Stimulated activated CD4-positive, alpha-beta T cell treated with anti-CD3 and anti-CD28 coated beads, Interleukin-4, amount 100 ng/mL, for 1 hour (primary cell): ENCODE results near the gene ITGA4.

Experiments
- DNase-seq: peaks from one replicate; pipeline ENCODE4 v3.0.0-alpha.2; 2020

The ITGA4 gene

GRCh38 chr2:181459621-181460021, 2.4 kb downstream of the ITGA4 start:
- no peak for DNase-seq

- DNase-seq, result no peak
Measured at GRCh38 chr2:181461056-181461997, 4.1 kb downstream of the ITGA4 start.

DNA sequence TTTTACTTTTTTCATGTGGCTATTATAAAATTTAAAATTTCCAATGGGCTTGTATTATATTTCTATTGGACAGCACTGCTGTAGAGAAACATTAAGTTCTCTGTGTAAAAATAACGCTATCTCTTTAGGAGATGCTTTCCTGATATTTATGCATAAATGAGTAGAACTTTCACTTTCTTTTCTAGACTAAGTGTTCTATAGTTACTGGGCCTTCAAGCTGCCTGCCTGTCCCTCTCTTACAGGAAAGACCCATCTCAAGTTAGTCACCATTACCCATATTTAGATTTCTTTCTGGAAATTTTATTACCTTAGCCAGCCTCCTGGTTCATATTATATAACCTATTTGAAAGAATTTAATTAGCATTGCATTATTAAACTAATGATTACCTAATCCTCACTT, 4.8 kb downstream of the ITGA4 start:
- no peak for DNase-seq

GRCh38 chr2:181463588-181463987, 6.4 kb downstream of the ITGA4 start:
- no peak for DNase-seq

- DNase-seq, result no peak
Measured at GRCh38 chr2:181464966-181465365, 7.8 kb downstream of the ITGA4 start.

DNA sequence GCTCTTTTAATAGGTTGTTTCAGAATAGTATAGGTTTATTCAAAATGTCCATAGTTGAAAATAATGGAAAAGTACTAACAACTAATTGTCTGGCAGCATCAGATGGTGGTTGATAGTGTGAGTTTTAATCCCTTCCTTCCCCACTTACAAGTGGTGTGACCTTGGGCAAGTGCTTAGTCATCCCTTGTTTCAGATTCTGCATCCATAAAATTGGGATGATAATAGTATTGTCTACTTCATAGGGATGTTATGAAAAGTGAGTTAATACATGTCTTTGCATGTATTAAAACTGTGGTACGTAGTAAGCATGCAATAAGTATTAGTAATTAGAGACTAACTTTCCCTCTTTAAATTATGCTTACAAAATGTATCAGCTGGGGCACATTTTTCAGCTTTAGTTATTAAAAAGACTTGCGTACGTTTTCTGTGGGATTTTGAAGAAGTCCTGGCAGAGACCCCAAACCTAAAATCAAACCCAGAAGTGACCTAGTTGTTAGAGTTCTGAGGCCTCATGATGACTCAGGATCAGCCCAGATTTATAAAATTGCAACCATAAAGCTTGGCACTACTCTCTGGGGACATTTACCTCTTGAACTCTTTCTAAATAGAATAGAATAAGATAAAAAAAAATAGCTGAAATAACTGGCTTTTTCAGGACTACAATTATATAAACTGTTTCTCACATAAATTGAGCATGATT, 8.6 kb downstream of the ITGA4 start:
- no peak for DNase-seq

GRCh38 chr2:181466661-181467576, 9.7 kb downstream of the ITGA4 start:
- peak; percentile 82 for DNase-seq

GRCh38 chr2:181467966-181468707, 11.0 kb downstream of the ITGA4 start:
- DNase-seq, result no peak

DNA sequence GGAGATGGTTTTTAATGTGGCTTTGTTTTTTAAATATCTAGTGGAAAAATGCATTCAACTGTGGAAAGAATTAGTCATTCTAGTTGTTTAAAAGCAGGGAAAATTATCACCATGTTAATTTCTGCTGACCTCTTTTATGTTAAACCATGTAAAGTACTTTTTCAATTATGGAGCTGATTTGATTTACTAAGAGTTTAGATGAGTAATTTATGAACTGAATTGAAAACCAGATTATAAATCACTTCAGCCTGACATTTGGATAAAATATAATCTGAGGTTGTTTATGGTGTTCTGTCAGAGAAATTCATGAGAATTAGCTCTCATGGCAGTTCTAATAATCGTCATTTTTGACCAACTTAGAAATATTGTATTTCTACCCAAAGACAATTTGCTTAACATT, 11.6 kb downstream of the ITGA4 start:
- DNase-seq, result no peak

DNA sequence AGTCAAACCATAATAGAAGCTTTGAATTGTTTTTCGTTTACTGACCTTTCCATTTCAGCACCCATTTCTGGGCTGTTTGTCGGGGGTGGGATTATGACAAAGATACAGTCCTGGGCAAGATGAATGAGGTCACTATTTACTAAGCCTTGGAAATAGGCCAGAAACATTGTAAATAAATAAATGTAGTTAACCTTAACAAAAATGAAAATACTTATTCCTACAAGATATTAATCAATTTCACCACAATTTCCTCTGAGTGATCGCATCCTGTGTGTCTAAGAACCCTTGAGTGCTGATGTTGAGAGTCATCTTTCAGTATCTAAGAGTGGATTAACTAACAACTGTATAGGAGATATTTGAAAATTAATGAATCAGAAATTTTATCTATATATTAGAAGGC, 14.0 kb downstream of the ITGA4 start:
- no peak for DNase-seq

DNA sequence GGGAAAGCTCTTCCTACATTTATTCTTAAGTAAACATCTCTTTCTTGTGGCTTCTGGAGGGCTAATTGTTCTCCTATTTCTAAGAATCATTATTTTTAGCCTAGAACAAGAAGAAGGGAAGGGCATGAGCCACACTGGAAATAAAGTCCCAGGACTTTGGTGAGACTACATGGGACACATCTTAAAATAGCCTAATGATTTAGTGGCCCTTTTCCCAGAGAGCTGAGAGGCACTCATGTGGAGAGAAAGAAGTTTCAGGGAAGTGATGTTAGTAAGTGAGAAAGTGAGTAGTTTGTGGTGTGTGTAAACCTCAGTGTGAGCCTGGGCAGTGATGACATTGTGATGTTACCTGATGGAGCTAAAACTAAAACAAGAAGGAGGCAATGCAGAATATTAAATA, 14.6 kb downstream of the ITGA4 start:
- no peak for DNase-seq

DNA sequence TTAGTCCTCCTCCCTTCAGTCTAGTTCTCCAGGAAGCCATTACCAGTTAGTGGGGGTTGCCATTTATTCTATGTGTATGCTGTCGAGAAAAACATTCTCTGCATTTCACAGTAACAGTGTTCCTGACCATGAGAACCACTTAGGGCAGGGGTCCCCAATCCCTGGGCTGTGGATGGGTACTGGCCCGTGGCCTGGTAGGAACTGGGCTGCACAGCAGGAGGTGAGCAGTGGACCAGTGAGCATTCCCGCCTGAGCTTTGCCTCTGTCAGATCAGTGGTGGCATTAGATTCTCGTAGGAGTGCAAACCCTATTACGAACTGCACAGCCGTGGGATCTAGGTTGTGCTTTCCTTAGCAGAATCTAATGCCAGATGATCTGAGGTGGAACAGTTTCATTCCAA, 15.8 kb downstream of the ITGA4 start:
- DNase-seq, result no peak

DNA sequence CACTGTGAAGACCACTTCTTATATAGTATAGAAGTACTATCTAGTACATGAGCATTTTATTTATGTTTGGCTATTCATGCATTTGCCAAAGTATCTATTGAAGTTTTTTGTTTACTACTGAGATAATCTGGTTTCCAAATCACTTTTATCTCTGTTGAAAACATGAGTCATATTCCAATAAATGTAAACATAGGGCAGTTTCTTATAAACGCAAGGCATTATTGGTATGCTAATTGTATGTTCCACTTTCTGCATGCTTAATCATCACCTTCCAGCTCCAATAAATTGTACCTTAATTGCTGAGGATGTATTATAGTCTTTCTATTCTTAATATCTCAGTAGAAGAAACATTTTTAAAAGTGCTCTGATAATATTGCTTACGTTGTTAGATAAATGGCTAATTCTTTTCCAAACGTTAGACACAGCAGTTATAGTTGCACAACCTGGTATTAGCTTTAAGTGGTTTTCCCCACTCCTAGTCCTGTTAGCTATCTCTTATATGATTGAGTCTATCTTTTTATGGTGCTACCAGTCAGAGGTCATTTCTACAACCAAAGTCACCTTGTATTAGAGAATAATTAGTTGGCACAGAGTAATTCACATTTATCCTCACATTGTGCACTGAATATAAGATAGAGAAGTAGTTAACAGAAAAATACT, 17.2 kb downstream of the ITGA4 start:
- DNase-seq, result no peak

- no peak for DNase-seq
Measured at GRCh38 chr2:181483211-181483610, 26.0 kb downstream of the ITGA4 start.

- no peak for DNase-seq
Measured at GRCh38 chr2:181483876-181484275, 26.7 kb downstream of the ITGA4 start.

DNA sequence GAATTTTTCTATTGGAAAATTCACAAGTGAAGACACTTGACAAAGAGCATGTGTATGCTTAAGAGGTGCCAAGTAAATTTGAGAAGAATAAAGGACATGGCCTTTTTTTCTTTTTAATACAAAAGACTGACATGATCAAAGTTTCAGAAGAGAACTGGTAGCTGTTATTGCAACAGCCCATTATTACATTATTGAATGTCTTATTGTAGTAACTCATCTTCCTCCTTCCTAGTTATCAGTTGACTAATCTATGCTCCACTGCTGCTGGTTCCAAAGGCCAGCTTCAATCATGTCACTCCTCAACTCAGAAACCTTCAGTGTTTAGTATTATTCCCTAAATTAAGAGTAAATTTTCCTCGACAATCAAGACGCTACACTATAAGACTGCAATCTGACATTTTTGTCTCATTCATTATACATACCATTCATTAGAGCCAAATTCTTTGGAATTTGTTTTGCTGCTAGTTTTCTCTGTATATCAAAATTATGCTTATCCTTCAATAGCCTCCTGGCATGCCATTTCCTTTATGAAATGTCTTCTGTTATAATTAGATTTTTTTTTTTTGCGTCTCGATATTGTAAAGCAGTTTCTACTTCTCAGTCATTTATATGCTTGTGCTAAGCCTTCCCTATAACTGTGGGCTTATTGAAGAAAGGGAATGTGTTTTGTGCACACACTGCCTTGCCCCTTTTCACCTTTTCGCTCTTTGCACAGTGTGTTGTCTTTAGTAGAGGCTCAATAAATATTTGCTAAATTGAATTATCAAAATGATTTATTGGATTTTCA, 27.9 kb downstream of the ITGA4 start:
- DNase-seq, result no peak

- DNase-seq, result no peak
Measured at GRCh38 chr2:181485638-181485946, 28.4 kb downstream of the ITGA4 start.

GRCh38 chr2:181499231-181499630, 42.0 kb downstream of the ITGA4 start:
- DNase-seq, result no peak

GRCh38 chr2:181500201-181500600, 43.0 kb downstream of the ITGA4 start:
- no peak for DNase-seq

GRCh38 chr2:181515719-181516118, 58.5 kb downstream of the ITGA4 start:
- DNase-seq, result no peak

DNA sequence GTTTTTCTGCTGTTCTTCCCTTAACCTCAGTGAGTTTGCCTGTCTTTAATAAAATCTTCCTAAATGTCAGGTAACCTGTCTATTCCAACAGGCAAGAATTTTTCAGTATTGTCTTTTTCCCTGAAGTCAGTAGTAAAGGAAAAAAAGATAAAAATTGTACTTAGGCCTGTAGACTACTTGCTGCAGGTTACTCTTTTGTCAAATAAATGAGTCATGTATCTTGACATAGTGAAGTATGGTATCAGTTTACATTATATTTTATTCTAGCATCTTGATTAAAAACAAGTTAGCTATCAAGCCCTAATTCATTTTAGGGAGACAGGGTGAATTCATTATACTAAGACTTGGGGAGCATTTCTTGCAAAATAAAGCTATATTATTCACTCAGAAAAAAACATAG, 59.8 kb downstream of the ITGA4 start:
- DNase-seq, result no peak
